H9 (cell line): ENCODE results near the gene CLEC11A. TPM values are rescaled to one million over a fixed set of nuclear protein-coding genes. Genes with fewer than 3 reads are reported as not detected.

Source experiments
- DNase-seq: peaks from one replicate; pipeline ENCODE4 v3.0.0-alpha.2; 2017
- H2AFZ ChIP-seq: one replicate; pipeline ENCODE4 v1.6.1; 2013; ENCODE audit warnings: mild to moderate bottlenecking, low read length, control low read depth, moderate library complexity
- H2AK5ac ChIP-seq: 2 replicates; pipeline ENCODE4 v1.6.1; 2013; ENCODE audit warnings: low read length, control low read depth, mixed read lengths; ENCODE audit not compliant: insufficient read length
- H2BK120ac ChIP-seq: one replicate; pipeline ENCODE4 v1.6.1; 2013; ENCODE audit warnings: low read depth, mild to moderate bottlenecking, low read length, control low read depth, inconsistent platforms; ENCODE audit not compliant: poor library complexity, severe bottlenecking
- H2BK12ac ChIP-seq: 2 replicates; pipeline ENCODE4 v1.6.1; 2013; ENCODE audit warnings: low read length, control low read depth, mixed read lengths, low read depth; ENCODE audit not compliant: insufficient read length
- H2BK15ac ChIP-seq: 2 replicates; pipeline ENCODE4 v1.6.1; 2013; ENCODE audit warnings: low read depth, low read length, control low read depth
- H2BK20ac ChIP-seq: one replicate; pipeline ENCODE4 v1.6.1; 2013; ENCODE audit warnings: low read depth, mild to moderate bottlenecking, low read length, control low read depth, inconsistent platforms; ENCODE audit not compliant: poor library complexity, severe bottlenecking
- H2BK5ac ChIP-seq: 2 replicates; pipeline ENCODE4 v1.6.1; 2013; ENCODE audit warnings: low read length, control low read depth, mixed read lengths; ENCODE audit not compliant: insufficient read length
- H3K14ac ChIP-seq: 2 replicates; pipeline ENCODE4 v1.6.1; 2013; ENCODE audit warnings: low read length, control low read depth; ENCODE audit not compliant: insufficient read depth
- H3K18ac ChIP-seq: 2 replicates; pipeline ENCODE4 v1.6.1; 2013; ENCODE audit warnings: low read depth, mild to moderate bottlenecking, mixed read lengths, low read length, control low read depth; ENCODE audit not compliant: insufficient read length
- H3K23ac ChIP-seq: 2 replicates; pipeline ENCODE4 v1.6.1; 2013; ENCODE audit warnings: low read length, control low read depth, mixed read lengths, low read depth; ENCODE audit not compliant: insufficient read length
- H3K23me2 ChIP-seq: 2 replicates; pipeline ENCODE4 v1.6.1; 2013; ENCODE audit warnings: low read depth, mild to moderate bottlenecking, mixed read lengths, low read length, control low read depth; ENCODE audit not compliant: insufficient read length, poor library complexity, severe bottlenecking
- H3K27ac ChIP-seq: 2 replicates; pipeline ENCODE4 v1.5.1; 2013; ENCODE audit warnings: low read length, control low read depth, mixed read lengths, low read depth; ENCODE audit not compliant: insufficient read length
- H3K27me3 ChIP-seq: 2 replicates; pipeline ENCODE4 v1.6.1; 2013; ENCODE audit warnings: low read length, control low read depth, inconsistent platforms; ENCODE audit not compliant: insufficient read depth
- H3K4ac ChIP-seq: 2 replicates; pipeline ENCODE4 v1.6.1; 2013; ENCODE audit warnings: low read depth, mild to moderate bottlenecking, control low read depth, inconsistent platforms, low read length, moderate library complexity
- H3K4me1 ChIP-seq: 2 replicates; pipeline ENCODE4 v1.6.1; 2013; ENCODE audit warnings: low read length, control low read depth, inconsistent platforms; ENCODE audit not compliant: insufficient read depth
- H3K4me2 ChIP-seq: 2 replicates; pipeline ENCODE4 v1.6.1; 2013; ENCODE audit warnings: low read length, control low read depth, mixed read lengths; ENCODE audit not compliant: insufficient read length, insufficient read depth
- H3K56ac ChIP-seq: 2 replicates; pipeline ENCODE4 v1.6.1; 2013; ENCODE audit warnings: low read depth, mild to moderate bottlenecking, mixed read lengths, low read length, control low read depth; ENCODE audit not compliant: insufficient read length
- H3K79me1 ChIP-seq: 2 replicates; pipeline ENCODE4 v1.6.1; 2013; ENCODE audit warnings: low read depth, mild to moderate bottlenecking, moderate library complexity, low read length, control low read depth, inconsistent platforms; ENCODE audit not compliant: insufficient read depth, poor library complexity, severe bottlenecking
- H3K79me2 ChIP-seq: 2 replicates; pipeline ENCODE4 v1.6.1; 2013; ENCODE audit warnings: low read length, control low read depth, inconsistent platforms; ENCODE audit not compliant: insufficient read depth
- H3K9ac ChIP-seq: 2 replicates; pipeline ENCODE4 v1.6.1; 2013; ENCODE audit warnings: low read length, control low read depth, mixed read lengths; ENCODE audit not compliant: insufficient read length; ENCODE audit errors: extremely low read depth
- H3K9me3 ChIP-seq: one replicate; pipeline ENCODE4 v1.6.1; 2013; ENCODE audit warnings: low read depth, low read length, inconsistent platforms; ENCODE audit not compliant: control insufficient read depth
- H3T11ph ChIP-seq: one replicate; pipeline ENCODE4 v1.6.1; 2013; ENCODE audit warnings: mild to moderate bottlenecking, low read length, control low read depth, inconsistent platforms
- H4K20me1 ChIP-seq: one replicate; pipeline ENCODE4 v1.6.1; 2013; ENCODE audit not compliant: control insufficient read depth, insufficient read length, insufficient read depth
- H4K5ac ChIP-seq: 2 replicates; pipeline ENCODE4 v1.6.1; 2013; ENCODE audit warnings: low read depth, mild to moderate bottlenecking, mixed read lengths, low read length, control low read depth; ENCODE audit not compliant: insufficient read length
- H4K8ac ChIP-seq: replicated peaks from 2 replicates; pipeline ENCODE4 v1.6.1; 2013; ENCODE audit warnings: low read length, control low read depth, mixed read lengths, low read depth; ENCODE audit not compliant: insufficient read length
- H4K91ac ChIP-seq: 2 replicates; pipeline ENCODE4 v1.6.1; 2013; ENCODE audit warnings: low read depth, mild to moderate bottlenecking, moderate library complexity, mixed read lengths, low read length, control low read depth; ENCODE audit not compliant: insufficient read length
- H3K27ac Mint-ChIP-seq, 3 experiments: 2 replicates in 2 of 3; 3 replicates in 1 of 3; pipeline ENCODE4 v1.8.0; 2020 to 2021; ENCODE audit warnings: mixed read lengths in 3 of 3, mild to moderate bottlenecking in 1 of 3, moderate library complexity in 1 of 3
- H3K27me3 Mint-ChIP-seq: 2 replicates; pipeline ENCODE4 v1.8.0; 2021; ENCODE audit warnings: low read depth, mild to moderate bottlenecking, moderate library complexity, mixed read lengths
- H3K36me3 Mint-ChIP-seq, 3 experiments: 2 replicates in 2 of 3; 3 replicates in 1 of 3; pipeline ENCODE4 v1.8.0; 2020 to 2021; ENCODE audit warnings: low read depth in 3 of 3, mixed read lengths in 3 of 3; ENCODE audit not compliant: insufficient read depth in 1 of 3
- H3K4me1 Mint-ChIP-seq, 2 experiments: 2 replicates each; pipeline ENCODE4 v1.8.0; 2020; ENCODE audit warnings: mixed read lengths in 2 of 2
- H3K4me3 Mint-ChIP-seq, 2 experiments: 2 replicates in 1 of 2; 3 replicates in 1 of 2; pipeline ENCODE4 v1.8.0; 2020 to 2021; ENCODE audit warnings: mild to moderate bottlenecking in 2 of 2, mixed read lengths in 2 of 2, moderate library complexity in 1 of 2
- H3K9me3 Mint-ChIP-seq, 2 experiments: 2 replicates in 1 of 2; 3 replicates in 1 of 2; pipeline ENCODE4 v1.8.0; 2020; ENCODE audit warnings: mild to moderate bottlenecking in 2 of 2, mixed read lengths in 2 of 2, moderate library complexity in 1 of 2
- CTCF ChIP-seq: fragments of 200-600 bp; sonication (generic); conservative IDR thresholded peaks from 3 replicates; pipeline ENCODE4 v1.8.0; 2021; ENCODE audit warnings: antibody characterized with exemption, mild to moderate bottlenecking
- WGBS: extraction: QIAGEN DNeasy Blood & Tissue Kit; methylation state at CpG from one replicate; pipeline ENCODE4 v1.1.7; 2013; ENCODE audit warnings: missing lambda C conversion rate, low lambda C conversion rate, mixed read lengths; ENCODE audit not compliant: insufficient read length; ENCODE audit errors: extremely low coverage; 5-methylcytosine and 5-hydroxymethylcytosine counted together
- total RNA-seq: library from RNA; stranded (reverse); gene quantifications from 2 replicates; pipeline ENCODE4 v1.2.1, GENCODE V29; 2021

The CLEC11A gene
- total RNA-seq, 1 experiment from 2014 or later = 3.9 TPM

DNA sequence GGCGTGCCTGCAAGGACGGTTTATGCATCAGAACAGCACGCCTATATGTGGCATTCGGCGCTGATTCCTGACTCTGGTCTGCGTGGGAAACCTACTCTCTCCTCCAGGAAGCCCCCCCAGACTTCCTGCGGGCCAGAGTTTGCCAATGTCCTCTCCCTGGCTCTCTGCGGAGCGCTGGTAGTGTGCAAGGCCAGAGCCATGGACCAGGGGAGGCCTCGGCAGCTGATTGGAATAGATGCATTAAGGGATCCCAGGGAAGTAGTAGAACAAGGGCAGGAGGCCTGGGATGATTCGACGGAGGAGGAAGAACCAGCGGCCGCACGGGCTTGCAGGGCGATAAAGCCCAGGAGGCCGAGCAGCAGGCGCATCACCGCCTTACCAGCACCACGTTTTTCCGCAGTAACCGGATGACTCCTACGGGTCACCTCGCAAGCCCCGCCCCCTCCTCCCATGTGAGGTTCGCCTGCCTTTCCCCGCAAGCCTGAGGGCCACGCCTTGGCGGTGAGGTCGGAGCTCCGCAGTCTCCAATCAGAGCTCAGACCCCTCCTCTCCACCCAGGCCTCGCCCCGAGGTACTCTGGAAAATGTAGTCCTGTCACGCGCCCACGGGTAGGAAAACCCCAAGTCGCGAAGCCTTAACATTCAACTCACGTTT, 5.0 kb downstream of the CLEC11A start:
- Histone ChIP-seq H3K23ac (no peak overlapping the region), H2BK20ac (no peak overlapping the region), H3K18ac (peak overlapping the region; percentile 35), H2AK5ac (no peak overlapping the region), H3T11ph (no peak overlapping the region), H3K79me2 (no peaks in the 10 kb centered on the region), H4K8ac (no peak overlapping the region), H3K4me2 (peak overlapping the region; percentile 31), H3K27me3 (no peaks in the 10 kb centered on the region; the same call in 1 of the 2 replicates), H3K23me2 (no peaks in the 10 kb centered on the region), H2BK5ac (no peak overlapping the region), H3K56ac (no peak overlapping the region), H3K4ac (no peak overlapping the region), H3K9me3 (no peaks in the 10 kb centered on the region), H3K9ac (no peak overlapping the region), H3K27ac (no peak overlapping the region), H4K20me1 (no peaks in the 10 kb centered on the region), H2AFZ (no peak overlapping the region), H3K4me1 (no peaks in the 10 kb centered on the region; the same call in 1 of the 2 replicates), H3K14ac (no peak overlapping the region), H3K79me1 (no peaks in the 10 kb centered on the region), H4K91ac (no peak overlapping the region), H4K5ac (no peak overlapping the region), H2BK120ac (no peak overlapping the region), H2BK15ac (no peak overlapping the region), H2BK12ac (no peak overlapping the region)
- Mint-ChIP-seq H3K27me3 (peaks cover 45% of the 10 kb centered on the region), H3K36me3 (no peaks in the 10 kb centered on the region; a peak in 2 of 7 replicates), H3K4me1 (peaks cover 23 to 36% of the 10 kb centered on the region in 2 experiments), H3K27ac (peak overlapping the region; percentile 2 to 96 (median 76); a peak in 5 of 7 replicates), H3K4me3 (peak overlapping the region; percentile 50 to 70), H3K9me3 (no peaks in the 10 kb centered on the region)
- TF ChIP-seq CTCF = no peak
- peak; percentile 99 for DNase-seq
- WGBS = no CpG with 5 or more reads among the region's 39 CpGs
